DMS 273 (cell line): ENCODE results near the gene RHD.
"Not testable (repeated sequence)": the region's sequence is repeated elsewhere in the genome, so short reads cannot be mapped to it uniquely, and the experiment has no call there.

ENCODE experiments used
- DNase-seq: peaks from one replicate; lab custom pipeline; 2025; ENCODE audit not compliant: unreplicated experiment; lab: John Stamatoyannopoulos, UW

Gene RHD

GRCh38 chr1:25347556-25347955 lies 75.2 kb downstream of the RHD start:
- no peak for DNase-seq

GRCh38 chr1:25349606-25350005 lies 77.3 kb downstream of the RHD start:
- no peak for DNase-seq

GRCh38 chr1:25355841-25356395 lies 83.6 kb downstream of the RHD start:
- no peak for DNase-seq

- DNase-seq = no peak
Observed at GRCh38 chr1:25356441-25356840, 84.1 kb downstream of the RHD start.

- no peak for DNase-seq
Observed at GRCh38 chr1:25356848-25357247, 84.5 kb downstream of the RHD start.

GRCh38 chr1:25360596-25361581 lies 88.6 kb downstream of the RHD start:
- no peak for DNase-seq

- no peak for DNase-seq
Observed at GRCh38 chr1:25361901-25362300, 89.6 kb downstream of the RHD start.

- not testable (repeated sequence) for DNase-seq
Observed at GRCh38 chr1:25362634-25363559, 90.6 kb downstream of the RHD start.

- no peak for DNase-seq
Observed at GRCh38 chr1:25369241-25369640, 96.9 kb downstream of the RHD start.

- not testable (repeated sequence) for DNase-seq
Observed at GRCh38 chr1:25369691-25370271, 97.5 kb downstream of the RHD start.

- not testable (repeated sequence) for DNase-seq
Observed at GRCh38 chr1:25371757-25372156, 99.4 kb downstream of the RHD start.

GRCh38 chr1:25378367-25378766 lies 106.1 kb downstream of the RHD start:
- not testable (repeated sequence) for DNase-seq
